Hindlimb muscle (tissue), 1 donor: Measurements from ENCODE around the gene ZNF440. TPM values are rescaled to one million over a fixed set of nuclear protein-coding genes. Genes with fewer than 3 reads are reported as not detected.
A peak's percentile ranks its signal among the peaks of the same experiment; 100 is the strongest.
"Not testable (repeated sequence)": the region's sequence is repeated elsewhere in the genome, so short reads cannot be mapped to it uniquely, and the experiment has no call there.

ENCODE experiments used
- DNase-seq: peaks from one replicate; pipeline ENCODE4 v3.0.0-alpha.2; 2013
- polyA plus RNA-seq: library from polyadenylated mRNA; unstranded; fragments of 120-200 nt; gene quantifications from one replicate; pipeline ENCODE4 v1.2.1, GENCODE V29; 2013; ENCODE audit not compliant: insufficient read length

Gene ZNF440
- polyA plus RNA-seq: 6.4 TPM

- DNase-seq: peak; percentile 96
Measured at GRCh38 chr19:11814029-11814699, at the start of gene ZNF440. ZNF440 (plus strand) TSS chr19:11814273; CDS start chr19:11814448, 175 bp downstream.

- DNase-seq: peak; percentile 95
Measured at GRCh38 chr19:11766597-11767591, 47.2 kb upstream of the ZNF440 start, which contains the start of gene ZNF441. ZNF441 (plus strand) TSS chr19:11767000; CDS start chr19:11767194, 194 bp downstream.

- peak; percentile 30 for DNase-seq
Measured at GRCh38 chr19:11767633-11768133, 46.4 kb upstream of the ZNF440 start.

- DNase-seq: no peak
Measured at GRCh38 chr19:11769995-11770394, 44.1 kb upstream of the ZNF440 start.

- not testable (repeated sequence) for DNase-seq
Measured at GRCh38 chr19:11771520-11771919, 42.6 kb upstream of the ZNF440 start.

- DNase-seq: not testable (repeated sequence)
Measured at GRCh38 chr19:11776669-11777068, 37.4 kb upstream of the ZNF440 start.

GRCh38 chr19:11780431-11781020, 33.5 kb upstream of the ZNF440 start:
- DNase-seq: no peak

GRCh38 chr19:11781295-11782057, 32.6 kb upstream of the ZNF440 start:
- DNase-seq: no peak

- no peak for DNase-seq
Measured at GRCh38 chr19:11783767-11784166, 30.3 kb upstream of the ZNF440 start.

- no peak for DNase-seq
Measured at GRCh38 chr19:11784356-11784755, 29.7 kb upstream of the ZNF440 start.

GRCh38 chr19:11787536-11787935, 26.5 kb upstream of the ZNF440 start:
- DNase-seq: no peak

- DNase-seq: no peak
Measured at GRCh38 chr19:11792942-11793341, 21.1 kb upstream of the ZNF440 start.

GRCh38 chr19:11797491-11797890, 16.6 kb upstream of the ZNF440 start:
- DNase-seq: peak; percentile 79

GRCh38 chr19:11798391-11799330, 15.4 kb upstream of the ZNF440 start, which contains the start of gene ZNF491:
ZNF491 (plus strand) TSS chr19:11798523; CDS start chr19:11805954, 7,431 bp downstream.
- DNase-seq: peak; percentile 85

- no peak for DNase-seq
Measured at GRCh38 chr19:11806354-11807098, 7.5 kb upstream of the ZNF440 start.

- no peak for DNase-seq
Measured at GRCh38 chr19:11807099-11807380, 7.0 kb upstream of the ZNF440 start.

GRCh38 chr19:11813703-11814028, 407 bp upstream of the ZNF440 start:
- DNase-seq: no peak

- DNase-seq: no peak
Measured at GRCh38 chr19:11814700-11815035, 595 bp downstream of the ZNF440 start.

- no peak for DNase-seq
Measured at GRCh38 chr19:11821474-11822109, 7.5 kb downstream of the ZNF440 start.
